Liver (tissue), 9 donors: ENCODE results near the gene SDK2. TPM values are rescaled to one million over a fixed set of nuclear protein-coding genes. Genes with fewer than 3 reads are reported as not detected.

Experiments used
- DNase-seq: peaks from one replicate; pipeline ENCODE4 v3.0.0-alpha.2; 2017; ENCODE audit warnings: low spot score
- H3K27ac ChIP-seq, 2 donors: one replicate each; pipeline ENCODE4 v1.7.0; 2013; ENCODE audit warnings: inconsistent platforms in 2 of 2, low read length in 2 of 2, control low read depth in 1 of 2, low read depth in 1 of 2, mild to moderate bottlenecking in 1 of 2
- H3K27me3 ChIP-seq, 4 donors: one replicate each; pipeline versions ENCODE4 v1.6.1 to v1.7.0; 2013; ENCODE audit warnings: low read length in 3 of 4, inconsistent platforms in 1 of 4, mild to moderate bottlenecking in 1 of 4, moderate library complexity in 1 of 4; ENCODE audit not compliant: control insufficient read depth in 4 of 4, insufficient read depth in 4 of 4
- H3K36me3 ChIP-seq, 4 donors: one replicate each; pipeline versions ENCODE4 v1.6.1 to v1.7.0; 2013; ENCODE audit warnings: low read length in 3 of 4, mild to moderate bottlenecking in 3 of 4, low read depth in 1 of 4, moderate library complexity in 1 of 4; ENCODE audit not compliant: control insufficient read depth in 4 of 4, insufficient read depth in 3 of 4
- H3K4me1 ChIP-seq, 4 donors: one replicate each; pipeline versions ENCODE4 v1.6.1 to v1.7.0; 2013; ENCODE audit warnings: low read length in 3 of 4, mild to moderate bottlenecking in 3 of 4, moderate library complexity in 1 of 4; ENCODE audit not compliant: control insufficient read depth in 4 of 4, insufficient read depth in 4 of 4
- H3K4me3 ChIP-seq, 3 donors: one replicate each; pipeline versions ENCODE4 v1.6.1 to v1.7.0; 2013; ENCODE audit warnings: low read length in 3 of 3, control low read depth in 1 of 3, low read depth in 1 of 3, mild to moderate bottlenecking in 1 of 3
- H3K9ac ChIP-seq, 2 donors: one replicate each; pipeline ENCODE4 v1.7.0; 2013; ENCODE audit warnings: low read length in 2 of 2, mild to moderate bottlenecking in 2 of 2, moderate library complexity in 2 of 2, control low read depth in 1 of 2, low read depth in 1 of 2
- H3K9me3 ChIP-seq, 4 donors: one replicate each; pipeline versions ENCODE4 v1.6.1 to v1.7.0; 2013; ENCODE audit warnings: low read length in 3 of 4; ENCODE audit not compliant: control insufficient read depth in 4 of 4
- ATF3 ChIP-seq: IDR thresholded peaks from 2 replicates; pipeline ENCODE4 v1.6.1; 2016; ENCODE audit warnings: antibody characterized with exemption
- CTCF ChIP-seq: fragments of 150-350 bp; IDR thresholded peaks from 2 replicates; pipeline ENCODE4 v1.5.1; 2017; ENCODE audit warnings: improper control_type of control experiment, low read depth, low read length; ENCODE audit not compliant: missing input control
- EGR1 ChIP-seq, 2 donors: IDR thresholded peaks; 2 replicates each; pipeline ENCODE4 v1.6.1; 2016 to 2018; ENCODE audit warnings: antibody characterized with exemption in 2 of 2, low read depth in 2 of 2
- FOXA1 ChIP-seq: IDR thresholded peaks from 2 replicates; pipeline ENCODE4 v1.6.1; 2016; ENCODE audit warnings: antibody characterized with exemption
- GABPA ChIP-seq, 2 donors: IDR thresholded peaks in 1 of 2; conservative IDR thresholded peaks in 1 of 2; 2 replicates each; pipeline ENCODE4 v1.6.1; 2016; ENCODE audit warnings: antibody characterized with exemption in 2 of 2, mild to moderate bottlenecking in 1 of 2, moderate library complexity in 1 of 2
- HNF4A ChIP-seq, 2 donors: conservative IDR thresholded peaks; 2 replicates each; pipeline ENCODE4 v1.6.1; 2016; ENCODE audit warnings: antibody characterized with exemption in 2 of 2, mild to moderate bottlenecking in 2 of 2
- JUND ChIP-seq, 2 donors: IDR thresholded peaks; 2 replicates each; pipeline ENCODE4 v1.6.1; 2016; ENCODE audit warnings: antibody characterized with exemption in 2 of 2
- NR2F2 ChIP-seq: IDR thresholded peaks from 2 replicates; pipeline ENCODE4 v1.6.1; 2016; ENCODE audit warnings: antibody characterized with exemption
- RAD21 ChIP-seq, 2 donors: IDR thresholded peaks; 2 replicates each; pipeline ENCODE4 v1.6.1; 2016; ENCODE audit warnings: antibody characterized with exemption in 2 of 2, mild to moderate bottlenecking in 2 of 2
- RXRA ChIP-seq, 2 donors: IDR thresholded peaks; 2 replicates each; pipeline ENCODE4 v1.6.1; 2017 to 2018; ENCODE audit warnings: antibody characterized with exemption in 2 of 2, mild to moderate bottlenecking in 1 of 2
- SP1 ChIP-seq: IDR thresholded peaks from 2 replicates; pipeline ENCODE4 v1.6.1; 2018; ENCODE audit warnings: antibody characterized with exemption, mild to moderate bottlenecking
- TAF1 ChIP-seq: conservative IDR thresholded peaks from 2 replicates; pipeline ENCODE4 v1.6.1; 2016; ENCODE audit warnings: antibody characterized with exemption, mild to moderate bottlenecking
- YY1 ChIP-seq: IDR thresholded peaks from 2 replicates; pipeline ENCODE4 v1.6.1; 2016; ENCODE audit warnings: antibody characterized with exemption, mild to moderate bottlenecking
- ZBTB33 ChIP-seq: IDR thresholded peaks from 2 replicates; pipeline ENCODE4 v1.6.1; 2016; ENCODE audit warnings: antibody characterized with exemption
- WGBS: extraction: QIAGEN DNeasy Blood & Tissue Kit; methylation state at CpG from one replicate; pipeline ENCODE4 v1.1.7; 2013; 5-methylcytosine and 5-hydroxymethylcytosine counted together
- polyA plus RNA-seq, 2 donors: library from polyadenylated mRNA; stranded (reverse) in 1 of 2; unstranded in 1 of 2; fragments of 200-250 nt in 1 of 2; fragments of >200 nt in 1 of 2; fragmentation: Nextera tagmentation in 1 of 2; extraction: Ambion mirVana in 1 of 2; gene quantifications; one replicate each; pipeline versions ENCODE4 v1.2.1 to v1.2.3, GENCODE V29; 2013 to 2015
- total RNA-seq, 2 donors: library from RNA; depleted of rRNA; stranded (reverse); fragments of >200 nt; gene quantifications; one replicate each; pipeline ENCODE4 v1.2.3, GENCODE V29; 2014
- donor health status: healthy.
- donor health status: healthy.
- donor health status: healthy.
- donor health status: healthy.
- donor health status: healthy.

The SDK2 gene
- total RNA-seq: under 1 TPM; 0.14 to 0.42 TPM
- under 1 TPM; 0.05 to 0.06 TPM for polyA plus RNA-seq

- WGBS: 1% methylated on average over 105 of the region's 105 CpGs
- H3K9ac ChIP-seq: no peak within 1 kb of the TSS
- H3K9me3 ChIP-seq: no peaks in the 10 kb centered on the region
- H3K4me3 ChIP-seq: peak within 1 kb of the TSS in 1 of 3 donors; percentile 39
- H3K36me3 ChIP-seq: no peaks in the 10 kb centered on the region
- TF ChIP-seq FOXA1: no peak
- TF ChIP-seq YY1: no peak
- no peak for TF ChIP-seq HNF4A (conservative IDR thresholded peaks at IDR 0.05)
- TF ChIP-seq SP1: no peak
- TF ChIP-seq GABPA (IDR thresholded peaks at IDR 0.05 in 1 of 2, conservative IDR thresholded peaks at IDR 0.05 in 1 of 2): no peak
- no peak for TF ChIP-seq CTCF
- no peak for TF ChIP-seq EGR1 (IDR thresholded peaks at IDR 0.05; ENCODE audit: low read depth in 2 of 2)
- no peak for TF ChIP-seq JUND (IDR thresholded peaks at IDR 0.05)
- no peak for TF ChIP-seq NR2F2
- TF ChIP-seq ATF3: no peak
- no peak for TF ChIP-seq ZBTB33
- H3K27me3 ChIP-seq: peaks cover 5 to 22% (median 13%) of the 10 kb centered on the region in 4 donors
- peaks cover 4 to 25% (median 12%) of the 10 kb centered on the region in 4 donors for H3K4me1 ChIP-seq
- no peak within 1 kb of the TSS for H3K27ac ChIP-seq
- DNase-seq: no peak
These were observed at the start of gene SDK2 for GRCh38 chr17:73644145-73645049. SDK2 (minus strand) TSS chr17:73644445; CDS start chr17:73644088, 357 bp downstream.

GRCh38 chr17:73693071-73693470 is 48.8 kb upstream of the SDK2 start:
- no peak for DNase-seq
- no peak overlapping the region for H3K27ac ChIP-seq
- H3K9ac ChIP-seq: no peak overlapping the region
- WGBS: 79% methylated on average over 12 of the region's 12 CpGs
- H3K9me3 ChIP-seq: no peaks in the 10 kb centered on the region
- H3K4me3 ChIP-seq: no peak overlapping the region
- no peaks in the 10 kb centered on the region for H3K36me3 ChIP-seq
- H3K27me3 ChIP-seq: no peaks in the 10 kb centered on the region
- TF ChIP-seq HNF4A (conservative IDR thresholded peaks at IDR 0.05) (no peak), RXRA (IDR thresholded peaks at IDR 0.05) (no peak)
- no peaks in the 10 kb centered on the region for H3K4me1 ChIP-seq

GRCh38 chr17:73691321-73691766 is 47.1 kb upstream of the SDK2 start:
- no peak for DNase-seq
- 71% methylated on average over 10 of the region's 10 CpGs for WGBS
- no peaks in the 10 kb centered on the region for H3K36me3 ChIP-seq
- H3K27ac ChIP-seq: no peak overlapping the region
- H3K27me3 ChIP-seq: no peaks in the 10 kb centered on the region
- H3K9me3 ChIP-seq: no peaks in the 10 kb centered on the region
- no peak overlapping the region for H3K9ac ChIP-seq
- H3K4me1 ChIP-seq: no peaks in the 10 kb centered on the region
- H3K4me3 ChIP-seq: no peak overlapping the region
- no peak for TF ChIP-seq RAD21 (IDR thresholded peaks at IDR 0.05)
- TF ChIP-seq CTCF: no peak
- no peak for TF ChIP-seq GABPA (IDR thresholded peaks at IDR 0.05 in 1 of 2, conservative IDR thresholded peaks at IDR 0.05 in 1 of 2)
- TF ChIP-seq YY1: no peak
- no peak for TF ChIP-seq HNF4A (conservative IDR thresholded peaks at IDR 0.05)
- TF ChIP-seq SP1: no peak
- TF ChIP-seq TAF1: no peak
- no peak for TF ChIP-seq EGR1 (IDR thresholded peaks at IDR 0.05; ENCODE audit: low read depth in 2 of 2)
- no peak for TF ChIP-seq ATF3
- no peak for TF ChIP-seq JUND (IDR thresholded peaks at IDR 0.05)
- no peak for TF ChIP-seq ZBTB33
- no peak for TF ChIP-seq NR2F2
